Measurements from ENCODE around the gene MOGAT3. TPM values are rescaled to one million over a fixed set of nuclear protein-coding genes. Genes with fewer than 3 reads are reported as not detected.
"Not testable (repeated sequence)": the region's sequence is repeated elsewhere in the genome, so short reads cannot be mapped to it uniquely, and the experiment has no call there.

MOGAT3 gene
- total RNA-seq, 4 donors from 2014 or later: 0.17 TPM; not detected in 3

DNA sequence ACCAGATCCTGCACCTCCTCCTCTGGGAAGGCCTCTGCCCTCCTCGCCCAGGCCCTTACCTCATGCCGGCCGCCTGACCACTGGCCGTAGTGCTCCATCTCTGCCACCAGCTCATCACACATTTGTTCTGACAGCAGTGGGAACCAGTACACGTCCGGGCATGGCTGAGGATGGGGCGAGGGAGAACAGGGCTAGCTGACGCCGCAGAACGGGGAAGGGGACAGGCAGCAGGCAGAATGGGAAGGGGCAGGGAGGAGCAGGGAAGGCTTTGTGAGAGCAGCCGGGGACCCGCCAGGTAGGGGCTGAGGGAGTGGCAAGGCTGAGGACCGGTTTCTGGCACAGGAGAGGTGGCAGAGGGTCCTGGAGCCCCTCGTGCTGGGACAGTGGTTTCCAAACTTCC lies 8.0 kb upstream of the MOGAT3 start:
- H3K36me3 ChIP-seq: peaks cover 44 to 81% (median 80%) of the 10 kb centered on the region in 4 donors
- intact Hi-C loops (cut with DNase I): no loop called here
- WGBS: 94% methylated on average over 14 of the region's 14 CpGs

DNA sequence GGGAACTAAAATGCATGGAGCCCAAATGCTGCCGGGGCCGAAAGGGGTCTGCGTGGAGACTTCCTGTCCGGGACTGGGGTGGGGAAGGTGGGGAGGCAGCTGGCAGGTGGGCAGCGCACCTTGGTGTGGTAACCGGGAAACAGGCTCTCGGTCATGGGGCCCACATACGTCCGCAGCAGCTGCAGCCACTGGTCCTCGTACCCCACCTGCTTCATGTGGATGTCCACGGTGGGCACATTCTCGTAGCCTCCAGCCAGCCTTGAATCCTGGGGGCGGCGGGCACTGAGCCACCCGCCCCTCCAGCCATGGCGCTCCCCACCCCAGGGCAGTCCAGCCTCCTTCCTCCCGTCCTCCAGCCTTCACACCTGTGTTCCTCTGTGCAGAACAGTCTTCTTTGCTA lies 6.6 kb upstream of the MOGAT3 start:
- Histone ChIP-seq H3K4me1 (peaks cover 0 to 1% (median under 1%) of the 10 kb centered on the region in 4 donors), H3K27me3 (peaks cover 0 to 16% (median 6%) of the 10 kb centered on the region in 4 donors), H3K9me3 (no peaks in the 10 kb centered on the region), H3K27ac (replicated peaks in 1 of 4) (no peak overlapping the region), H3K36me3 (peaks cover 41 to 68% (median 66%) of the 10 kb centered on the region in 4 donors), H3K4me3 (no peak overlapping the region)
- WGBS: 89% methylated on average over 3 of the region's 17 CpGs
- intact Hi-C loops (cut with DNase I): no loop called here
- DNase-seq (ENCODE audit: extremely low spot score): no peak
- TF ChIP-seq POLR2A (IDR thresholded peaks at IDR 0.05; ENCODE audit: low read depth) (no peak), EP300 (IDR thresholded peaks at IDR 0.05) (no peak)
- TF ChIP-seq, protein P1, sequence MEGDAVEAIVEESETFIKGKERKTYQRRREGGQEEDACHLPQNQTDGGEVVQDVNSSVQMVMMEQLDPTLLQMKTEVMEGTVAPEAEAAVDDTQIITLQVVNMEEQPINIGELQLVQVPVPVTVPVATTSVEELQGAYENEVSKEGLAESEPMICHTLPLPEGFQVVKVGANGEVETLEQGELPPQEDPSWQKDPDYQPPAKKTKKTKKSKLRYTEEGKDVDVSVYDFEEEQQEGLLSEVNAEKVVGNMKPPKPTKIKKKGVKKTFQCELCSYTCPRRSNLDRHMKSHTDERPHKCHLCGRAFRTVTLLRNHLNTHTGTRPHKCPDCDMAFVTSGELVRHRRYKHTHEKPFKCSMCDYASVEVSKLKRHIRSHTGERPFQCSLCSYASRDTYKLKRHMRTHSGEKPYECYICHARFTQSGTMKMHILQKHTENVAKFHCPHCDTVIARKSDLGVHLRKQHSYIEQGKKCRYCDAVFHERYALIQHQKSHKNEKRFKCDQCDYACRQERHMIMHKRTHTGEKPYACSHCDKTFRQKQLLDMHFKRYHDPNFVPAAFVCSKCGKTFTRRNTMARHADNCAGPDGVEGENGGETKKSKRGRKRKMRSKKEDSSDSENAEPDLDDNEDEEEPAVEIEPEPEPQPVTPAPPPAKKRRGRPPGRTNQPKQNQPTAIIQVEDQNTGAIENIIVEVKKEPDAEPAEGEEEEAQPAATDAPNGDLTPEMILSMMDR (IDR thresholded peaks at IDR 0.05): no peak

More for the DNA sequence above, 8.0 kb upstream of the MOGAT3 start:
- no peaks in the 10 kb centered on the region for H3K4me1 ChIP-seq
- H3K27me3 ChIP-seq: peaks cover 0 to 4% (median 0%) of the 10 kb centered on the region in 4 donors
- TF ChIP-seq POLR2A (IDR thresholded peaks at IDR 0.05; ENCODE audit: low read depth) (no peak), POLR2AphosphoS5 (IDR thresholded peaks at IDR 0.05) (no peak), EP300 (IDR thresholded peaks at IDR 0.05) (no peak)
- TF ChIP-seq, protein P1 (IDR thresholded peaks at IDR 0.05): no peak
- no peak overlapping the region for H3K27ac ChIP-seq (replicated peaks in 1 of 4)
- DNase-seq (ENCODE audit: extremely low spot score): no peak
- H3K4me3 ChIP-seq: no peak overlapping the region
- no peaks in the 10 kb centered on the region for H3K9me3 ChIP-seq

DNA sequence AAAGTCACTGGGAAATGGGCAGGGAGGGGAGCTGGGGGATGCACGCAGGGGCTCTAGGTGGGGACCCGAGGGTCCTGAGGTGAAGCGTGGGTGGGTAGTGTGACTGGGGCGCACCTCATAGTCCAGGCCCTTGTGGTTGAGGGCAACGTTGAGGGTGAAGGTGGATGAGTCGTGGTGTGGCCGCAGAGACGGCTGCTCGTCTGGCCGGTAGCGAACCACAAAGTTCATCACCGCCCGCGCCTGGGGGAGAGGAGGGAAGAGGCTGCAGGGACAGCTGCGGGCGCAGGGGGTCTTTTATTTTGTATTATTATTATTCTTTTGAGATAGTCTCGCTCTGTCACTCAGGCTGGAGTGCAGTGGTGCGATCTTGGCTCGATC lies 5.8 kb upstream of the MOGAT3 start:
- Histone ChIP-seq H3K36me3 (peaks cover 33 to 60% (median 58%) of the 10 kb centered on the region in 4 donors), H3K4me1 (peaks cover 6 to 9% (median 8%) of the 10 kb centered on the region in 4 donors)
- intact Hi-C loops (cut with DNase I): no loop called here

GRCh38 chr7:101205901-101206664 lies 5.2 kb upstream of the MOGAT3 start:
- Histone ChIP-seq H3K36me3 (peaks cover 27 to 54% (median 53%) of the 10 kb centered on the region in 4 donors), H3K27ac (replicated peaks in 1 of 4) (no peak overlapping the region), H3K9me3 (no peaks in the 10 kb centered on the region), H3K4me1 (peaks cover 8 to 12% (median 11%) of the 10 kb centered on the region in 4 donors), H3K4me3 (no peak overlapping the region), H3K27me3 (peaks cover 6 to 30% (median 18%) of the 10 kb centered on the region in 4 donors)
- no peak for DNase-seq (ENCODE audit: extremely low spot score)
- 84% methylated on average over 32 of the region's 32 CpGs for WGBS
- no peak for TF ChIP-seq POLR2AphosphoS5 (IDR thresholded peaks at IDR 0.05)
- TF ChIP-seq POLR2A (IDR thresholded peaks at IDR 0.05; ENCODE audit: low read depth): no peak
- intact Hi-C loops (cut with DNase I): no loop called here

More for the DNA sequence above, 5.8 kb upstream of the MOGAT3 start:
- WGBS: 87% methylated on average over 19 of the region's 19 CpGs
- Histone ChIP-seq H3K4me3 (no peak overlapping the region), H3K27me3 (peaks cover 5 to 24% (median 13%) of the 10 kb centered on the region in 4 donors), H3K27ac (replicated peaks in 1 of 4) (no peak overlapping the region), H3K9me3 (no peaks in the 10 kb centered on the region)
- no peak for DNase-seq (ENCODE audit: extremely low spot score)
- TF ChIP-seq POLR2A (IDR thresholded peaks at IDR 0.05; ENCODE audit: low read depth): no peak
- TF ChIP-seq EP300 (IDR thresholded peaks at IDR 0.05): no peak
- no peak for TF ChIP-seq POLR2AphosphoS5 (IDR thresholded peaks at IDR 0.05)
- TF ChIP-seq, protein P1 (IDR thresholded peaks at IDR 0.05): no peak

DNA sequence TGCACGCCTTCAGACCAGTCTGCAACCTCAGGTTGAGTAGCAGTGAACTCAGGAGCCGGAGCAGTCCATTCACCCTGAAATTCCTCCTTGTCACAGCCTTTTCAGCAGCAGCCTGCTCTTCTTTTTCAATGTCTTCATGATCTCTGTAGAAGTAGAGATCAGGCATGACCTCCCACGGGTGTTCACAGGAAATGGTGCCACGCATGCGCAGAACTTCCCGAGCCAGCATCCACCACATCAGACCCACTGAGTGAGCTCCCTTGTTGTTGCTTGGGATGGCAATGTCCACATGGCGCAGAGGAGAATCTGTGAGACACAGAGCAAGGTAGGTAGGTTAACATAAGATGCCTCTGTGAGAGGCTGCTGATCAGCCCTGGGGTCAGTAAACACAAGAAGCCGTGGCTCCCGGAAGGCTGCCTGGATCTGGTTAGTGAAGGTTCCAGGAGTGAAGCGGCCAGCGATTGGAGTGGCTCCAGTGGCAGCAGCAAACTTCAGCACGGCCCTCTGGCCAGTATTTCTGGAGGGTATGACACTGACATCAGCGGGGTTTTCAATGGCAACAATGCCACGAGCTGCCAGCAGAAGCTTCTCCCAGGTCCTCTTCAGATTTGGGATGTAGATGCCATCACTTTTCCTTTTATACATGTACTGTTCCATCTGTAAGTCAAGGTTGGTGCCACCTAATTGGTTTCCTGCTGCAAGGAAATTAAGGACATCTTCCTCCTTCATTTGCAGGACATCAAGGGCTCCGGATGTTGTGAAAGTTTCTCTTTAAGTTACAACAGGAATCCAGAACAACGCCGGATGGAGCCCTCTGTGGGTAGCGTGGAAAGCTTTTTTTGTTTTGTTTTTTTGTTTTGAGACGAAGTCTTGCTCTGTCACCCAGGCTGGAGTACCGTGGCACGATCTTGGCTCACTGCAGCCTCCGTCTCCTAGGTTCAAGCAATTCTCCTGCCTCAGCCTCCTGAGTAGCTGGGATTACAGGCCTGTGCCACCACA lies 3.2 kb upstream of the MOGAT3 start:
- H3K4me1 ChIP-seq: peaks cover 8 to 12% (median 11%) of the 10 kb centered on the region in 4 donors
- H3K4me3 ChIP-seq; intact Hi-C loops (cut with DNase I); DNase-seq (ENCODE audit: extremely low spot score); H3K27ac ChIP-seq (replicated peaks in 1 of 4); H3K9me3 ChIP-seq: not testable (repeated sequence)
- 63% methylated on average over 20 of the region's 22 CpGs for WGBS
- peaks cover 12 to 34% (median 32%) of the 10 kb centered on the region in 4 donors for H3K36me3 ChIP-seq
- peaks cover 6 to 51% (median 28%) of the 10 kb centered on the region in 4 donors for H3K27me3 ChIP-seq
